Measurements from ENCODE around the gene NELL2. TPM values are rescaled to one million over a fixed set of nuclear protein-coding genes. Genes with fewer than 3 reads are reported as not detected.

The NELL2 gene
- total and polyA plus RNA-seq, 2 donors from 2014 or later: 0.30 to 3.3 TPM

DNA sequence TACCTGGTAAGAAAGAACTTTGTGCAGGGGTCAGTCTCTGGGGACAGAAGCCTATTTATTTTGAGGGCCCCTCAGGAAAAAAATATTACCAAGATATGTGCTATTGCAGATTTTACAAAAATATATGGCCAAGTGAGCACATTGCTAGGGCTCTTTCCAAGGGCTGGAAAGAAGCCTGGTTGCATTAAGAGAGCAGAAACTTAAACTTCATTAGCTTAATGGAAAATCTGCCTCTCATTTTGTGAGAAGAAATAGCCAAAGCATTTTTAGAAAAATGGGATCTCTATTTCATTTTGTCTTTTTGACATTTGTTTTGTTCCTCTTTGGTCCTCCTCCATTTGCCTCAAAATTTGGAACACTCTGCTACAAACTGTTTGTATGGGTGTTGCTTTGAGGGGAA lies 283.5 kb downstream of the NELL2 start:
- H3K9me3 ChIP-seq (ENCODE audit: control insufficient read depth in 2 of 3, insufficient read depth in 1 of 3, low read length in 3 of 3): no peaks in the 10 kb centered on the region
- H3K27ac ChIP-seq (ENCODE audit: low read depth in 2 of 2, low read length in 2 of 2): no peak overlapping the region
- TF ChIP-seq, protein P1, sequence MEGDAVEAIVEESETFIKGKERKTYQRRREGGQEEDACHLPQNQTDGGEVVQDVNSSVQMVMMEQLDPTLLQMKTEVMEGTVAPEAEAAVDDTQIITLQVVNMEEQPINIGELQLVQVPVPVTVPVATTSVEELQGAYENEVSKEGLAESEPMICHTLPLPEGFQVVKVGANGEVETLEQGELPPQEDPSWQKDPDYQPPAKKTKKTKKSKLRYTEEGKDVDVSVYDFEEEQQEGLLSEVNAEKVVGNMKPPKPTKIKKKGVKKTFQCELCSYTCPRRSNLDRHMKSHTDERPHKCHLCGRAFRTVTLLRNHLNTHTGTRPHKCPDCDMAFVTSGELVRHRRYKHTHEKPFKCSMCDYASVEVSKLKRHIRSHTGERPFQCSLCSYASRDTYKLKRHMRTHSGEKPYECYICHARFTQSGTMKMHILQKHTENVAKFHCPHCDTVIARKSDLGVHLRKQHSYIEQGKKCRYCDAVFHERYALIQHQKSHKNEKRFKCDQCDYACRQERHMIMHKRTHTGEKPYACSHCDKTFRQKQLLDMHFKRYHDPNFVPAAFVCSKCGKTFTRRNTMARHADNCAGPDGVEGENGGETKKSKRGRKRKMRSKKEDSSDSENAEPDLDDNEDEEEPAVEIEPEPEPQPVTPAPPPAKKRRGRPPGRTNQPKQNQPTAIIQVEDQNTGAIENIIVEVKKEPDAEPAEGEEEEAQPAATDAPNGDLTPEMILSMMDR (IDR thresholded peaks at IDR 0.05; ENCODE audit: borderline replicate concordance, extremely low read depth, insufficient read depth): no peak
- no peaks in the 10 kb centered on the region for H3K27me3 ChIP-seq (ENCODE audit: control insufficient read depth, insufficient read depth, low read length)
- intact Hi-C loops (cut with DNase I): no loop called here
- no peak overlapping the region for H3K9ac ChIP-seq (ENCODE audit: low read length in 3 of 3)
- H3K4me1 ChIP-seq (ENCODE audit: control insufficient read depth in 2 of 3, insufficient read depth in 2 of 3, low read depth in 1 of 3, low read length in 3 of 3): no peaks in the 10 kb centered on the region
- DNase-seq (no peak), FAIRE-seq (no peak)
- no peaks in the 10 kb centered on the region for H3K36me3 ChIP-seq (ENCODE audit: control insufficient read depth in 2 of 3, insufficient read depth in 3 of 3, low read length in 3 of 3)
- no peak overlapping the region for H3K4me3 ChIP-seq (ENCODE audit: low read length in 3 of 3)

DNA sequence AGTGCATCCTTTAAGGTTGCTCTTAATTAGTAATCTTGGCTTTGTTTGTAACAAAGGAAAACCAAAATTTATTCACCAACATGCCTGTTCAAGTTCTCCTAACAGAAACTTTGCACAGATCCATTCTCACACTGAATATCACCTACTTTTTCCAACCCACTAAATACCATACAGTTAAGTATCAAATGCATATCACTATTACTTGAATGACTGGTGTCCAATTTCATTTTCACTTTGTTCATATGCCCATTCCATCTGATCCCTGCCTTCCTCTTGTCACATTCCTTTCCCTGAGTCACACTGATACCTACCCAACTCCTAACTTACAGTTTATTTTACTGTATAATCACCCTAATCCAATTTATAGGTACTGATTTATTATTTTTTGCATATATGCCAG lies 286.4 kb downstream of the NELL2 start:
- Histone ChIP-seq H3K4me1 (ENCODE audit: control insufficient read depth in 2 of 3, insufficient read depth in 2 of 3, low read depth in 1 of 3, low read length in 3 of 3) (no peaks in the 10 kb centered on the region), H3K4me3 (ENCODE audit: low read length in 3 of 3) (no peak overlapping the region), H3K9me3 (ENCODE audit: control insufficient read depth in 2 of 3, insufficient read depth in 1 of 3, low read length in 3 of 3) (no peaks in the 10 kb centered on the region), H3K27ac (ENCODE audit: low read depth in 2 of 2, low read length in 2 of 2) (no peak overlapping the region), H3K9ac (ENCODE audit: low read length in 3 of 3) (no peak overlapping the region), H3K27me3 (ENCODE audit: control insufficient read depth, insufficient read depth, low read length) (no peaks in the 10 kb centered on the region), H3K36me3 (ENCODE audit: control insufficient read depth in 2 of 3, insufficient read depth in 3 of 3, low read length in 3 of 3) (no peaks in the 10 kb centered on the region)
- intact Hi-C loops (cut with DNase I): no loop called here
- TF ChIP-seq, protein P1 (IDR thresholded peaks at IDR 0.05; ENCODE audit: borderline replicate concordance, extremely low read depth, insufficient read depth): no peak
- FAIRE-seq: no peak
- DNase-seq: no peak

DNA sequence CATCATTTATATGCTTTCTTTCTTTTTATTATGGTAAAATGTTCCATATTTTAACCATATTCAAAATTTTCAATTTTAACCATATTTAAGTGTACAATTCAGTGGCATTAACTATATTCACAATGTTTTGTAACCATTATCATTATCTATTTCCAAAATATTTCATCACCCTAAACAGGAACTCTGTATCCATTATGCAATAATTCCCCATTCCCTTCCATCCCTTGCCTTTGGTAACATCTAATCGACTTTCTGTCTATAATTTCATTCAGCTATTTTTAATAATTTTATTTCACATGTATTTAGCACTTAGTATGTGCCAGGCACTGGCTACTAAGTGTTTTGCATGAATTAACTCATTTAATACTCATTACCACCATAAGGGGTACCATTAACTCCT lies 287.5 kb downstream of the NELL2 start:
- H3K27me3 ChIP-seq (ENCODE audit: control insufficient read depth, insufficient read depth, low read length): no peaks in the 10 kb centered on the region
- no peak overlapping the region for H3K27ac ChIP-seq (ENCODE audit: low read depth in 2 of 2, low read length in 2 of 2)
- no peaks in the 10 kb centered on the region for H3K9me3 ChIP-seq (ENCODE audit: control insufficient read depth in 2 of 3, insufficient read depth in 1 of 3, low read length in 3 of 3)
- no peak overlapping the region for H3K4me3 ChIP-seq (ENCODE audit: low read length in 3 of 3)
- FAIRE-seq: no peak
- no peak for DNase-seq
- H3K4me1 ChIP-seq (ENCODE audit: control insufficient read depth in 2 of 3, insufficient read depth in 2 of 3, low read depth in 1 of 3, low read length in 3 of 3): no peaks in the 10 kb centered on the region
- no peaks in the 10 kb centered on the region for H3K36me3 ChIP-seq (ENCODE audit: control insufficient read depth in 2 of 3, insufficient read depth in 3 of 3, low read length in 3 of 3)
- TF ChIP-seq, protein P1 (IDR thresholded peaks at IDR 0.05; ENCODE audit: borderline replicate concordance, extremely low read depth, insufficient read depth): no peak
- intact Hi-C loops (cut with DNase I): no loop called here
- no peak overlapping the region for H3K9ac ChIP-seq (ENCODE audit: low read length in 3 of 3)

DNA sequence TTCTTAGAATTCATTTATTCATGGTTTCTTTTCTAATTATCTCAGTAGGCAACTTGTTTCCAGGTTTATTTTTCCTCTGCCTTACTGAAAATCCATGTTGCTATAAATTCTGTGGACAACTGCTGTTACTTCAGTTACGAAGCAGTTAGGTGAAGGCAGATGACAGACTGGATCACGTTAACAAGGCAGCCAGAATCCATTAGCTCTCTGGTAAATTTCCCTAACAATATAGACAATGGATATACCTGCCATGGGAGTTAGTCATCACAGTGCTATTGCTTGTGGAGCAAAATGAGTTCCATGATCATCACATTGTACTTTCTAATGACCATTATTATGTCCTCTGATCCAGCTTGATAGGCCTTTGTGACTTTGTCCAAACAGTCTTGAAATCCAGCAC lies 291.5 kb downstream of the NELL2 start:
- no peaks in the 10 kb centered on the region for H3K9me3 ChIP-seq (ENCODE audit: control insufficient read depth in 2 of 3, insufficient read depth in 1 of 3, low read length in 3 of 3)
- intact Hi-C loops (cut with DNase I): no loop called here
- no peak overlapping the region for H3K27ac ChIP-seq (ENCODE audit: low read depth in 2 of 2, low read length in 2 of 2)
- no peaks in the 10 kb centered on the region for H3K4me1 ChIP-seq (ENCODE audit: control insufficient read depth in 2 of 3, insufficient read depth in 2 of 3, low read depth in 1 of 3, low read length in 3 of 3)
- TF ChIP-seq, protein P1 (IDR thresholded peaks at IDR 0.05; ENCODE audit: borderline replicate concordance, extremely low read depth, insufficient read depth): no peak
- FAIRE-seq (no peak), DNase-seq (no peak)
- H3K9ac ChIP-seq (ENCODE audit: low read length in 3 of 3): no peak overlapping the region
- no peak overlapping the region for H3K4me3 ChIP-seq (ENCODE audit: low read length in 3 of 3)
- no peaks in the 10 kb centered on the region for H3K27me3 ChIP-seq (ENCODE audit: control insufficient read depth, insufficient read depth, low read length)
- no peaks in the 10 kb centered on the region for H3K36me3 ChIP-seq (ENCODE audit: control insufficient read depth in 2 of 3, insufficient read depth in 3 of 3, low read length in 3 of 3)
